Endodermal cell (in vitro differentiated cells): ENCODE measurements around the gene SLC34A3. TPM values are rescaled to one million over a fixed set of nuclear protein-coding genes. Genes with fewer than 3 reads are reported as not detected.

Experiments used
- DNase-seq: peaks from one replicate; pipeline ENCODE4 v3.0.0-alpha.2; 2017
- H3K27ac ChIP-seq: 2 replicates; pipeline ENCODE4 v1.5.1; 2013; ENCODE audit warnings: mild to moderate bottlenecking, low read depth, low read length, moderate library complexity
- H3K27me3 ChIP-seq: 2 replicates; pipeline ENCODE4 v1.6.1; 2013; ENCODE audit warnings: mild to moderate bottlenecking, low read length, moderate library complexity; ENCODE audit not compliant: insufficient read depth, control insufficient read depth, poor library complexity, severe bottlenecking
- H3K36me3 ChIP-seq: 2 replicates; pipeline ENCODE4 v1.7.0; 2013; ENCODE audit warnings: mild to moderate bottlenecking, low read length, moderate library complexity; ENCODE audit not compliant: control insufficient read depth, insufficient read depth
- H3K4me1 ChIP-seq: one replicate; pipeline ENCODE4 v1.7.0; 2013; ENCODE audit warnings: low read length; ENCODE audit not compliant: control insufficient read depth, insufficient read depth
- H3K4me3 ChIP-seq: 2 replicates; pipeline ENCODE4 v1.5.1; 2013; ENCODE audit warnings: mild to moderate bottlenecking, low read length, moderate library complexity
- H3K9ac ChIP-seq: 2 replicates; pipeline ENCODE4 v1.6.1; 2013; ENCODE audit warnings: mild to moderate bottlenecking, low read length, moderate library complexity; ENCODE audit not compliant: poor library complexity, severe bottlenecking; ENCODE audit errors: extremely low read depth
- H3K9me3 ChIP-seq: 2 replicates; pipeline ENCODE4 v1.6.1; 2013; ENCODE audit warnings: mild to moderate bottlenecking, low read length, moderate library complexity; ENCODE audit not compliant: control insufficient read depth
- H3K27ac Mint-ChIP-seq: 2 replicates; pipeline ENCODE4 v1.8.0; 2020; ENCODE audit warnings: mixed read lengths
- H3K27me3 Mint-ChIP-seq: 2 replicates; pipeline ENCODE4 v1.8.0; 2021; ENCODE audit warnings: mild to moderate bottlenecking, mixed read lengths; ENCODE audit not compliant: insufficient read depth
- H3K36me3 Mint-ChIP-seq: 2 replicates; pipeline ENCODE4 v1.8.0; 2020; ENCODE audit warnings: low read depth, mixed read lengths
- H3K4me1 Mint-ChIP-seq: 2 replicates; pipeline ENCODE4 v1.8.0; 2020; ENCODE audit warnings: mixed read lengths
- H3K4me3 Mint-ChIP-seq: 2 replicates; pipeline ENCODE4 v1.8.0; 2020; ENCODE audit warnings: mild to moderate bottlenecking, moderate library complexity, mixed read lengths
- H3K9me3 Mint-ChIP-seq: 2 replicates; pipeline ENCODE4 v1.8.0; 2020; ENCODE audit warnings: mild to moderate bottlenecking, mixed read lengths
- WGBS, 2 experiments: methylation state at CpG; one replicate each; pipeline versions ENCODE4 v1.1.5 to v1.1.7; 2013; ENCODE audit warnings: missing lambda C conversion rate in 2 of 2, mixed read lengths in 1 of 2; ENCODE audit not compliant: insufficient coverage in 1 of 2, insufficient read length in 1 of 2; 5-methylcytosine and 5-hydroxymethylcytosine counted together
- total RNA-seq, 2 donors: library from RNA; stranded (reverse); fragmentation: NEBNext Ultra II Directional in 1 of 2; extraction: Animal tissue kit (Norgen Biotek cat#: 25700) in 1 of 2; gene quantifications; 2 replicates in 1 of 2; 3 replicates in 1 of 2; pipeline ENCODE4 v1.2.1, GENCODE V29; 2021
- TF ChIP-seq, protein P1 (sequence below): fragments of 200-600 bp; sonication (generic); conservative IDR thresholded peaks from 2 replicates; pipeline ENCODE4 v1.5.0; 2021; ENCODE audit warnings: antibody characterized with exemption, mild to moderate bottlenecking

Gene SLC34A3
- total RNA-seq, 2 donors from 2014 or later = 0.15 TPM; not detected in 1

DNA sequence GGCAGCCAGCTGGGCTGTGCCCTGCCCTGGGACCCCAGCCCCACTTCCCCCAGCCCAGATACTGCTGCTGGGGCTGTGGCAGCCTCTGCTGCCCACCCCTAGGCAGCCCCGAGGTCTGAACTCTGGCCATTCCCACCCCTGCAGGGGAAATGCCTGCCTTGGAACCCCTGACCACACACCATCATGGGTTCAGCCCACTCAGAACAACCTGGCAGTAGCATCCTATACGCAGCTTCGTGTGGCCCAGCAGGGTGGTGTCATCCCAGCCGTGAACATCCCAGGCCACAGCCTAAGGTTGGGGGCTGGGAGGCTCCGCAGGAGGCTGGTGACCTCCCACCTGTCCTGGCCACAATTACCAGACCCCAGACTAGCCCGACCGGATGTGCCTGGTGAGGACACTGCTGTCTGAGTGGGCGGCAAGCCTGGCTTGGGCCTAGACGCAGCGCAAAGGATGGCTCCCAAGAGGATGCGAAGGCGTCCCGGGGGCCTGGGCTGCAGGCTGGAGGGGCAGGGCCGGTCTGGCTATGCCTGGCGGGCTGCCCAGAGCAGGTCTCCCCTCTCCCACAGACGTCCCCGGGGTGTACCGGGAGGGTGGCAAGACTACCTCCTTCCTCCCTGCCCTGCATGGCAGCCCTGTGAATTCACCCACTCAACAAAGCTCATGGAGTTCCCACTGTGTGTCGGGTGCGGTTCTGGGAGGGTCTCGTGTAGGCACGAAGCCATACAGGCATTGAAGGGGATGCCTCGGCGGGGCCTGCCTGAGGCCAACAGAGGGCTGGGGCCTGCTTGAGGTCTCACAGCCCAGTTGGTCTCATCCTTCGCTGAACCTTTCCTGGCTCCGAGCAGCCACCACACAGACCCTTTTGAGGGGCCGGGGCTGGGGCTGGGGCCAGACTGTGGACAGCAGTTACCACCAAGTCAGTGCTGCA is 1.5 kb upstream of the SLC34A3 start:
- H3K4me3 Mint-ChIP-seq = no peak overlapping the region
- WGBS, 2 experiments = 92 to 93% methylated on average over 15 to 27 of the region's 27 CpGs
- H3K27me3 Mint-ChIP-seq = no peaks in the 10 kb centered on the region
- Histone ChIP-seq H3K4me1 (no peaks in the 10 kb centered on the region), H3K9ac (no peak overlapping the region), H3K36me3 (no peaks in the 10 kb centered on the region), H3K9me3 (no peaks in the 10 kb centered on the region), H3K27me3 (no peaks in the 10 kb centered on the region), H3K4me3 (no peak overlapping the region), H3K27ac (no peak overlapping the region)
- H3K4me1 Mint-ChIP-seq = peaks cover 2% of the 10 kb centered on the region
- TF ChIP-seq, protein P1, sequence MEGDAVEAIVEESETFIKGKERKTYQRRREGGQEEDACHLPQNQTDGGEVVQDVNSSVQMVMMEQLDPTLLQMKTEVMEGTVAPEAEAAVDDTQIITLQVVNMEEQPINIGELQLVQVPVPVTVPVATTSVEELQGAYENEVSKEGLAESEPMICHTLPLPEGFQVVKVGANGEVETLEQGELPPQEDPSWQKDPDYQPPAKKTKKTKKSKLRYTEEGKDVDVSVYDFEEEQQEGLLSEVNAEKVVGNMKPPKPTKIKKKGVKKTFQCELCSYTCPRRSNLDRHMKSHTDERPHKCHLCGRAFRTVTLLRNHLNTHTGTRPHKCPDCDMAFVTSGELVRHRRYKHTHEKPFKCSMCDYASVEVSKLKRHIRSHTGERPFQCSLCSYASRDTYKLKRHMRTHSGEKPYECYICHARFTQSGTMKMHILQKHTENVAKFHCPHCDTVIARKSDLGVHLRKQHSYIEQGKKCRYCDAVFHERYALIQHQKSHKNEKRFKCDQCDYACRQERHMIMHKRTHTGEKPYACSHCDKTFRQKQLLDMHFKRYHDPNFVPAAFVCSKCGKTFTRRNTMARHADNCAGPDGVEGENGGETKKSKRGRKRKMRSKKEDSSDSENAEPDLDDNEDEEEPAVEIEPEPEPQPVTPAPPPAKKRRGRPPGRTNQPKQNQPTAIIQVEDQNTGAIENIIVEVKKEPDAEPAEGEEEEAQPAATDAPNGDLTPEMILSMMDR = no peak
- DNase-seq = no peak
- H3K36me3 Mint-ChIP-seq = no peaks in the 10 kb centered on the region
- H3K27ac Mint-ChIP-seq = no peak overlapping the region
- no peaks in the 10 kb centered on the region for H3K9me3 Mint-ChIP-seq

DNA sequence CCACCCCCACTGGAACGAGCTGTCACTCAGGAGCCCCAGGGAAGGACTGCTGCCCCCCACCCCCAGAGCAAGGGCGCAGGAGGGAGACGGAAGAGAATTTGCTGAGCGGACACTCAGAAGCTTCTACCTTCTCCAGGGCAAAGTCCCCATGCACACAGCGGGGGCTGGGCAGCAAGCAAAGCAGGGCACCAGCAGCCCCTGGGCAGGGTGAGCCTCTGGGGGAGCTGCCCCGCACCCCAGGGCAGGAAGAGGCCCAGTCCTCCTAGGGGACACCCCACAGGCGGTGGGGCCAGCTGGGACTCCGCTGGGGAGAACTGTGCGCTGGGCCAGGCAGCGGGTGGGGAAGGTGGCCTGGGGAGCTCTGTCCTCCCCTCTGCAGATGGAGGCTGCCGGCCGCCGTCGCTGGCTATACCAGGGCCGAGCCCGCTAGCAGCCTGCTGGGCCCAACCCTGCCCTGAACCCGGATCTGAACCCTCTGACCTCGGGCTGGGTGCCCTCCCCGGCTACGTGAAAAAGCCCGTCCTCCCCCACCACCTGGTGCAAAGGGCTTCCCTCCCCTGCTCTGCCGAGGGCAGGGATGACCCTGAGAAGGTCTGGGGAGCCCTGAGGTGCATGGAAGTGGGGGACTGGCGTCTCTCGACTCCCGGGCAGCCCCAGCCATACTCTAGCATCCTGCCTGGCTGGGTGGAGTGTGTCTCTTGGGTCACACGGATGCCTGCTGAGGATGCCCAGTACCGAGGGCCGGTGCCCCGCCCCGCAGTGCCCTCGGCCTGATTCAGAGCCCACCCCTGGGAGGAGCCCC is 597 bp upstream of the SLC34A3 start:
- Histone ChIP-seq H3K36me3 (no peaks in the 10 kb centered on the region), H3K27me3 (no peaks in the 10 kb centered on the region), H3K9me3 (no peaks in the 10 kb centered on the region), H3K27ac (no peak overlapping the region), H3K4me3 (no peak overlapping the region), H3K9ac (no peak overlapping the region), H3K4me1 (no peaks in the 10 kb centered on the region)
- DNase-seq = no peak
- H3K4me1 Mint-ChIP-seq = peaks cover 2% of the 10 kb centered on the region
- H3K27ac Mint-ChIP-seq = no peak overlapping the region
- no peaks in the 10 kb centered on the region for H3K36me3 Mint-ChIP-seq
- no peak overlapping the region for H3K4me3 Mint-ChIP-seq
- H3K9me3 Mint-ChIP-seq = no peaks in the 10 kb centered on the region
- 85 to 88% methylated on average over 16 to 31 of the region's 31 CpGs for WGBS, 2 experiments
- H3K27me3 Mint-ChIP-seq = no peaks in the 10 kb centered on the region
- TF ChIP-seq, protein P1 = no peak

DNA sequence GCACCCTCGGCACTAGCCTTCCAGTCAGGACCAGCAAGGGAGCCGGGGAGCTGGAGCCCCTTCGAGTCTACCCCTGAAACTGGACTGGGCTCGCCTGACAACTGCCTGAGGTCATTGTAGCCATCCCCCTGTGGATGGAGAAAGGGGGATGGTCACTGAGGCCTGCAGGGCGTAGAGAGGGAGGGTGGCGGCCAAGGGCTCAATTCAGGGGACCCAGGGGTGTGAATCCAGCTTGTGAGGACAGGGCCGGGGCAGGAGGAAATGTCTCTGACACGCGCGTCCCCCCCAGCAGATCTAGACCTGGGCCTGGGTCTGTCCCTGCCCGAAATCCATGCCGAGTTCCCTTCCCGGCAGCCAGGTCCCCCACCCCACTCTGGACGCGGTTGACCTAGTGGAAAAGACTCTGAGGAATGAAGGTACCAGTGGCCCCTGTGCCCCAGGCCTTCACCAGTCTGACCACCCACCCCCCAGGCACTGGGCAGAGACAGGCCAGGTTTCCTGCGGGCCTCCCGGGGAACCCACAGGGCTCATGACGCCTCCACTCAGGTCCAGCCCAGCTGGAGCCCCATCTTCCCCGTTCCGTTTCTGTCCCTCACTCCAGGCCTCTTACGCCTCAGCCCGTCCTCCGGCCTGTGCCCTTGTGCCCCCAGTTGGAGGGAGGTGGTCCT is 805 bp downstream of the SLC34A3 start:
- Mint-ChIP-seq H3K9me3 (no peaks in the 10 kb centered on the region), H3K27ac (no peak overlapping the region), H3K36me3 (no peaks in the 10 kb centered on the region), H3K4me3 (no peak overlapping the region), H3K4me1 (peaks cover 6% of the 10 kb centered on the region), H3K27me3 (no peaks in the 10 kb centered on the region)
- Histone ChIP-seq H3K36me3 (no peaks in the 10 kb centered on the region), H3K4me1 (no peaks in the 10 kb centered on the region), H3K9ac (no peak overlapping the region), H3K4me3 (no peak overlapping the region), H3K27me3 (no peaks in the 10 kb centered on the region), H3K9me3 (no peaks in the 10 kb centered on the region), H3K27ac (no peak overlapping the region)
- DNase-seq = no peak
- TF ChIP-seq, protein P1 = no peak
- WGBS, 2 experiments = 91 to 92% methylated on average over 18 to 23 of the region's 23 CpGs
